Measurements from ENCODE around the gene NME9.

Gene NME9

DNA sequence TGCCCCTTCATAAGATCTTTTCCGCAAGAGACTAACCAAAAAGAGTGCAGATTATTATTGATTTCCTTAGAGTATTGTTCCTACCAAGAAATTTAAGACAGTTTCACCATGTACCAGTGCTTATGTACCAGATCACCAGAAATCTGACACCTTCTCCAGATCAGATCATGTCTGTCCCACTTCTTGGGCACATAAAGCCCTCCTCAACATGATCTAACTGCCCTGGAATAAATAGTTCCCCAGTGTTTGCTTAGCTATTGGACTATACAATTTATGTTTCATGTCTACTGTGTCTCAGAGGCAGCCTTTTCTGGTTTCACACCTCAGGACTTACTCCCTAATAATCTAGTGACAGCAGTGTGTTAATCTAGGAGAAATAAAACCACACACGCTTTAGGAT lies 46.8 kb downstream of the NME9 start:
- TF ChIP-seq, protein P1, sequence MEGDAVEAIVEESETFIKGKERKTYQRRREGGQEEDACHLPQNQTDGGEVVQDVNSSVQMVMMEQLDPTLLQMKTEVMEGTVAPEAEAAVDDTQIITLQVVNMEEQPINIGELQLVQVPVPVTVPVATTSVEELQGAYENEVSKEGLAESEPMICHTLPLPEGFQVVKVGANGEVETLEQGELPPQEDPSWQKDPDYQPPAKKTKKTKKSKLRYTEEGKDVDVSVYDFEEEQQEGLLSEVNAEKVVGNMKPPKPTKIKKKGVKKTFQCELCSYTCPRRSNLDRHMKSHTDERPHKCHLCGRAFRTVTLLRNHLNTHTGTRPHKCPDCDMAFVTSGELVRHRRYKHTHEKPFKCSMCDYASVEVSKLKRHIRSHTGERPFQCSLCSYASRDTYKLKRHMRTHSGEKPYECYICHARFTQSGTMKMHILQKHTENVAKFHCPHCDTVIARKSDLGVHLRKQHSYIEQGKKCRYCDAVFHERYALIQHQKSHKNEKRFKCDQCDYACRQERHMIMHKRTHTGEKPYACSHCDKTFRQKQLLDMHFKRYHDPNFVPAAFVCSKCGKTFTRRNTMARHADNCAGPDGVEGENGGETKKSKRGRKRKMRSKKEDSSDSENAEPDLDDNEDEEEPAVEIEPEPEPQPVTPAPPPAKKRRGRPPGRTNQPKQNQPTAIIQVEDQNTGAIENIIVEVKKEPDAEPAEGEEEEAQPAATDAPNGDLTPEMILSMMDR (IDR thresholded peaks at IDR 0.05; ENCODE audit: low read depth, low read length): no peak
- H3K4me3 ChIP-seq (ENCODE audit: low read depth, low read length): no peak overlapping the region

DNA sequence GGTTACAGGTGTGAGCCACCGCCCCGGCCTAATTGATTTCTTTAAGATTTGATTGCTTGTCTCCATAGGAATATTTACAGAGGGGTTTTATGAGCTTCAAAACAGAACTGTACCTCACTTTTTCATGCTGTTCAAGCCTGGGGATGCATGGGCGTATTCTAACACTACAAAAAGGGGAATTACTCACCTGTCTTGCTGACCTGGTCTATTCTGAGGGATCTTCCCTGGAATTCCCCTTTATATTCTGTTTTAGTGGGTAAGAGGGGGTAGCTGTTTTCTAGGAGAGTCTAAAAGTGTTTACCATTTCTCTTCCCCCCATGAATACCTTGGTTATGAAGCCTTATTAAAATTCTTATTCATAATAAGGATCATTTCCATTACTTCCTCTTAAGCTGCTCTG lies 48.1 kb downstream of the NME9 start:
- TF ChIP-seq, protein P1 (IDR thresholded peaks at IDR 0.05; ENCODE audit: low read depth, low read length): no peak
- no peak overlapping the region for H3K4me3 ChIP-seq (ENCODE audit: low read depth, low read length)

DNA sequence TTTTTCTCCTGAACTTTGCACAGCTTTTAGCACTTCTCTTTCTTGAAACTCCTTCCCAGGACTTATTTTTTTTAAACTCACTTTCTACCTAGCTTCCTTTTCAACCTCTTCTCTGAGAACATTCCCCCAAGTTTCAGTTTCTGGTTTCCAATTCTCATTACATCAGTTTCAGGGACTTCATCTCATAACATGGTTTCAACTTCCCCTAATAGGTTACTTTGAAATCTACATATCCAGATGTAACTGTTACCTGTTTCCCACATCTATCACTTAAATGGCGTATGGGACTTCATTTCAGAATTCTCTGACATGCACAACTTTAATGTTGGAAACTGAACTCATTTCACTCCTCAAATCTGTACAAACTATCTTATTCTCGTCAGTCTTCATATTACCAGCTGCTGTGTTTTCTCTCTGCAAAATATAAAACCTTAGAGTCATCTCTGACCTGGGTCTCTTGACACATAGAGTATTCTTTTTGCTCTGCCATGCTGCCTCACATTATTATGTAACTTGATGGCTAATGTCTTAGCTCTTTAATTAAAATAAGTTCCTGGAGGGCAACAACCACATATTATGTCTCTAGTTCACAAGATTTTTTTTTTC lies 58.4 kb downstream of the NME9 start:
- TF ChIP-seq, protein P1 (IDR thresholded peaks at IDR 0.05; ENCODE audit: low read depth, low read length): no peak

DNA sequence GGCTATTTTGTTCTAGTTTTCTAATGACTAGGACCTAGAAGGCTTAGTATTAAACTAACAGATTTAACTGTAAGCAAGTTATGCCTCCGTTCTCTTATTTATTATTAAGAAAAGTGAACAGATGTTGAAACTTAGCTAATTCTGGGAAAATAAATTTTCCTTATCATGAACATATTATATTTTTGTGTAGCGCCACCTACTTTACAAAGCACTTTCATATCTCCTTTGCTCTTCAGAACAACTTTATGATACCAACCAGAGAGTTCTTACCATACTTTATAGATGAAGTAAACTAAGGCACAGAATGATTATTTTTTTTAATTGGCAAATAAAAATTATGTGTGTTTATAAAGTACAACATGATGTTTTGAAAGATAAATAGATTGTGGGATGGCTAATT lies 59.4 kb downstream of the NME9 start:
- no peak overlapping the region for H3K4me3 ChIP-seq (ENCODE audit: low read depth, low read length)
- TF ChIP-seq, protein P1 (IDR thresholded peaks at IDR 0.05; ENCODE audit: low read depth, low read length): no peak

More for the DNA sequence above, 58.4 kb downstream of the NME9 start:
- H3K4me3 ChIP-seq (ENCODE audit: low read depth, low read length): no peak overlapping the region

DNA sequence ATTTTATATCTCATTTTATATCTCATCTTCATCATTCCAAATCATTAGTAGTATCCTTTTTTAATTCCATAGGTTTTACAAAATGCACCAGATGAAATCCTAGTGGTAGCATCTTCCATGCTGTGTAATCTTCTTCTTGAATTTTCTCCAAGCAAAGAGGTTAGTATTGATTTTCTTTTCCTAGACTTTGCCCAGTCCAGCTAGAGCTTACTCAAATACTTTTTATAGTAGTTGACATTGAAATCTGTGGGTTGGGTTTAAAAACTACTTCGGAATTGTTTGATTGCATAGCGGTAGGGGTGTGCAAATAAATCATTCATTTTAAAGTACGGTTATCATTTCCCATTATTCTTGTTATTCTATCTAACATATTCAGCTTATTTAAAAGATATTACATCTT lies 62.6 kb downstream of the NME9 start:
- TF ChIP-seq, protein P1 (IDR thresholded peaks at IDR 0.05; ENCODE audit: low read depth, low read length): no peak
- no peak overlapping the region for H3K4me3 ChIP-seq (ENCODE audit: low read depth, low read length)

DNA sequence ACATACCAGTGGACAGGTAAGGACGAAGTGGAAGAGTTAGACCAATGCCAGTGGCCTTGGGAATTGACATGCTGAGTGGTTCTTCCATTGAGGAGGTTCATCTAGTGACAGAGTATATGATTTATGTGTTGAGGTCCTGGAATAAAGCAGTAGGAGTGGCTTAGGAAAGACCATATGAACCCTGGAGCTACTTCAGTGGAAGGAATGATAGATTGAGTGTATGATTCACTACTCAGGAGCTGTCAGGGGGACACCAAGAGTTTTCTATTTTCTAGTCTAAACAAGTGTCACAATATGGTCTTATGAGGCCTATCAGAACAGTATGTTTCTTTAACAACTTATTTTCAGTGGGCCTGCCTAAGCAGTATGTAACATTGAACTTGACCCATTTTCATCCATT lies 63.9 kb downstream of the NME9 start:
- no peak overlapping the region for H3K4me3 ChIP-seq (ENCODE audit: low read depth, low read length)
- TF ChIP-seq, protein P1 (IDR thresholded peaks at IDR 0.05; ENCODE audit: low read depth, low read length): no peak

DNA sequence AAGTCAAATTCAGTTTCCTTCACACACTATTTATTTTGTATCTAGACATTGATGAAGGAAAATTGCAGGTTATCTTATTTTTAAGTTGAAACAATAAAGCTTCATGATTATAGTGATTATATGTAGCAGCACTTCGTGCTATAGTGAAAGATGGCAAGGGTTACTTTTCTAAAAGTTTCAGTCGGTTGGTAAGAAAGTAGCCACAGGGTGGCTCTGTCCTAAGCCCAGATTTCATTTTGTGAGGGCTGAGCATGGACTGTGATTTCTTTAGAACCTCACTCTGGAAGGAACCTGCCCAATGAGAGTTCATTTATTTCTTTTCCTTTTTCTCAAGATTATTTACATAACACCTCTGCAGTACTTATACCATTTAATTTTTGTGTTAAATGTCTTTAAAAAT lies 66.5 kb downstream of the NME9 start:
- H3K4me3 ChIP-seq (ENCODE audit: low read depth, low read length): no peak overlapping the region
- TF ChIP-seq, protein P1 (IDR thresholded peaks at IDR 0.05; ENCODE audit: low read depth, low read length): no peak
